Retinal pigment epithelial cell (primary cell): ENCODE data around the gene PHF13.

ENCODE experiments used
- DNase-seq: peaks from one replicate; pipeline ENCODE4 v3.0.0-alpha.2; 2010; ENCODE audit warnings: low read depth
- H3K4me3 ChIP-seq: 2 replicates; pipeline ENCODE4 v1.5.1; 2011; ENCODE audit warnings: mild to moderate bottlenecking, low read length, control low read depth, moderate library complexity
- TF ChIP-seq, protein P1 (sequence below): conservative IDR thresholded peaks from 2 replicates; pipeline ENCODE4 v1.5.1; 2011; ENCODE audit warnings: low read depth, low read length, control low read depth, inconsistent platforms

Gene PHF13

DNA sequence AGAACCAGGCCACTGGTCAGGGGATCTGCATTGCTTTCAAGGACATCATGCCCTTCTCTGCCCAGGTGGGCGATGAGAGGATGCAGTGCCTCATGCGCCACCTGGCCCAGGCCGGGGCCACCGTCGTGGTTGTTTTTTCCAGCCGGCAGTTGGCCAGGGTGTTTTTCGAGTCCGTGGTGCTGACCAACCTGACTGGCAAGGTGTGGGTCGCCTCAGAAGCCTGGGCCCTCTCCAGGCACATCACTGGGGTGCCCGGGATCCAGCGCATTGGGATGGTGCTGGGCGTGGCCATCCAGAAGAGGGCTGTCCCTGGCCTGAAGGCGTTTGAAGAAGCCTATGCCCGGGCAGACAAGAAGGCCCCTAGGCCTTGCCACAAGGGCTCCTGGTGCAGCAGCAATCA is 38.7 kb upstream of the PHF13 start:
- TF ChIP-seq, protein P1, sequence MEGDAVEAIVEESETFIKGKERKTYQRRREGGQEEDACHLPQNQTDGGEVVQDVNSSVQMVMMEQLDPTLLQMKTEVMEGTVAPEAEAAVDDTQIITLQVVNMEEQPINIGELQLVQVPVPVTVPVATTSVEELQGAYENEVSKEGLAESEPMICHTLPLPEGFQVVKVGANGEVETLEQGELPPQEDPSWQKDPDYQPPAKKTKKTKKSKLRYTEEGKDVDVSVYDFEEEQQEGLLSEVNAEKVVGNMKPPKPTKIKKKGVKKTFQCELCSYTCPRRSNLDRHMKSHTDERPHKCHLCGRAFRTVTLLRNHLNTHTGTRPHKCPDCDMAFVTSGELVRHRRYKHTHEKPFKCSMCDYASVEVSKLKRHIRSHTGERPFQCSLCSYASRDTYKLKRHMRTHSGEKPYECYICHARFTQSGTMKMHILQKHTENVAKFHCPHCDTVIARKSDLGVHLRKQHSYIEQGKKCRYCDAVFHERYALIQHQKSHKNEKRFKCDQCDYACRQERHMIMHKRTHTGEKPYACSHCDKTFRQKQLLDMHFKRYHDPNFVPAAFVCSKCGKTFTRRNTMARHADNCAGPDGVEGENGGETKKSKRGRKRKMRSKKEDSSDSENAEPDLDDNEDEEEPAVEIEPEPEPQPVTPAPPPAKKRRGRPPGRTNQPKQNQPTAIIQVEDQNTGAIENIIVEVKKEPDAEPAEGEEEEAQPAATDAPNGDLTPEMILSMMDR: no peak
- no peak overlapping the region for H3K4me3 ChIP-seq
- DNase-seq: no peak

DNA sequence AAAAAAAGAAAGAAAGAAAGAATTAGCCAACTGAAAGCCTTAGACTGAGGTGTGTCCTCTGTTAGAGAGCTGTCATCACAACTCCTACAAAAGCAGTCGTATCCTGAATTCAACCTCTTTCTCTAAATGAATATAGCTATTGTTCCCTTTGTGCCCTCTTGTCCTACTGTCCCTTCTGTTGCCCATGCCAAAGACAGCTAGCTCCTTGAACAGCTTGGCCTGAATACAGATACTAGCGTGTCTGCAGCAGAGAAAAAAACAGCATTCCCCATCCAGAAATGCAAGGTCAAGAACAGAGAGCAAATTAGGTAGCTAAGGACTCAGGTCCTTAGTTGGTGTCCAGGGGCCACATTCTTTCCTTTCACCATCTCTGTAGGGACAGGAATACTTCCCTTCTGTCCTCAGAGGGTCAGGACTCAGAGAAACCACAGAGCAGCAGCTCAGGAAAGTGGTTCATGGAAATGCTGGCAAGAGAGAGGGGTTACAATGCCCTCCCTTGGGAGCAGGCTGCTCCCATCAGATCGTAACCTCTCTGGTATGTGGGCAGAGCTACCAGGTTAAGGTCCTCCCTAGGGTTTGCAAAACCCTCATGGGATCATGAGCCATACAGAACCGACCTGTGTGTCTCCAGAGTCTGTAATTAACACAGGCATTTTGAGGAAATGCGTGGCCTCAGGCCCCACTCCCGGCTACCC is 35.6 kb upstream of the PHF13 start:
- H3K4me3 ChIP-seq: no peak overlapping the region
- DNase-seq: no peak
- TF ChIP-seq, protein P1: no peak

DNA sequence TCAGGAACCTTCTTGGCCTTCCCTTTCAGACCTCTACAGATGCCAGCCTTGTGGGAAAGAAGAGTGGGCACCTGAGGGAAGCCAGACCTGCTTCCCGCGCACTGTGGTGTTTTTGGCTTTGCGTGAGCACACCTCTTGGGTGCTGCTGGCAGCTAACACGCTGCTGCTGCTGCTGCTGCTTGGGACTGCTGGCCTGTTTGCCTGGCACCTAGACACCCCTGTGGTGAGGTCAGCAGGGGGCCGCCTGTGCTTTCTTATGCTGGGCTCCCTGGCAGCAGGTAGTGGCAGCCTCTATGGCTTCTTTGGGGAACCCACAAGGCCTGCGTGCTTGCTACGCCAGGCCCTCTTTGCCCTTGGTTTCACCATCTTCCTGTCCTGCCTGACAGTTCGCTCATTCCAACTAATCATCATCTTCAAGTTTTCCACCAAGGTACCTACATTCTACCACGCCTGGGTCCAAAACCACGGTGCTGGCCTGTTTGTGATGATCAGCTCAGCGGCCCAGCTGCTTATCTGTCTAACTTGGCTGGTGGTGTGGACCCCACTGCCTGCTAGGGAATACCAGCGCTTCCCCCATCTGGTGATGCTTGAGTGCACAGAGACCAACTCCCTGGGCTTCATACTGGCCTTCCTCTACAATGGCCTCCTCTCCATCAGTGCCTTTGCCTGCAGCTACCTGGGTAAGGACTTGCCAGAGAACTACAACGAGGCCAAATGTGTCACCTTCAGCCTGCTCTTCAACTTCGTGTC is 34.7 kb upstream of the PHF13 start:
- DNase-seq: no peak
- peak overlapping the region; percentile 69 for H3K4me3 ChIP-seq
- TF ChIP-seq, protein P1: no peak

DNA sequence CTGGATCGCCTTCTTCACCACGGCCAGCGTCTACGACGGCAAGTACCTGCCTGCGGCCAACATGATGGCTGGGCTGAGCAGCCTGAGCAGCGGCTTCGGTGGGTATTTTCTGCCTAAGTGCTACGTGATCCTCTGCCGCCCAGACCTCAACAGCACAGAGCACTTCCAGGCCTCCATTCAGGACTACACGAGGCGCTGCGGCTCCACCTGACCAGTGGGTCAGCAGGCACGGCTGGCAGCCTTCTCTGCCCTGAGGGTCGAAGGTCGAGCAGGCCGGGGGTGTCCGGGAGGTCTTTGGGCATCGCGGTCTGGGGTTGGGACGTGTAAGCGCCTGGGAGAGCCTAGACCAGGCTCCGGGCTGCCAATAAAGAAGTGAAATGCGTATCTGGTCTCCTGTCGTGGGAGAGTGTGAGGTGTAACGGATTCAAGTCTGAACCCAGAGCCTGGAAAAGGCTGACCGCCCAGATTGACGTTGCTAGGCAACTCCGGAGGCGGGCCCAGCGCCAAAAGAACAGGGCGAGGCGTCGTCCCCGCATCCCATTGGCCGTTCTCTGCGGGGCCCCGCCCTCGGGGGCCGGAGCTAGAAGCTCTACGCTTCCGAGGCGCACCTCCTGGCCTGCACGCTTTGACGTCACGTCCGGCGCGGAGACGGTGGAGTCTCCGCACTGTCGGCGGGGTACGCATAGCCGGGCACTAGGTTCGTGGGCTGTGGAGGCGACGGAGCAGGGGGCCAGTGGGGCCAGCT is 34.0 kb upstream of the PHF13 start, which contains the start of gene ZBTB48:
TSS of gene ZBTB48 (plus strand) at position 621 of the 745 bp plus-strand sequence. CDS start 616 bp downstream, outside the sequence.
- peak; percentile 84 for DNase-seq
- TF ChIP-seq, protein P1: no peak
- H3K4me3 ChIP-seq: peak within 1 kb of the TSS; percentile 69

DNA sequence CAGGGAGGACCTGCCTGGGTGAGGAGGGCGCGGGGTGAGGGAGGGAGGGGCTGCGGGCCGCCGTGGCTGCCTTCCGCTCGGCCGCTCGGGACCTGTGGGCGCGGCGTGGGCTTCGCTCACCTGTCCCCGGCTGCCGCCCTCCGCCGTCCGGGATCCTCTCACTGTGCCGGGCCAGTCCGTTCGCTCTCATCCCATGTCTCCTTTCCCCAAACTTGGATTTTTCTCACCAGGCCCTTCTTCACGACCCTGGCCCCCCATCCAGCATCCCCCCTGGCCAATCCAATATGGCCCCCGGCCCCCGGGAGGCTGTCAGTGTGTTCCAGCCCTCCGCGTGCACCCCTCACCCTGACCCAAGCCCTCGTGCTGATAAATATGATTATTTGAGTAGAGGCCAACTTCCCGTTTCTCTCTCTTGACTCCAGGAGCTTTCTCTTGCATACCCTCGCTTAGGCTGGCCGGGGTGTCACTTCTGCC is 33.4 kb upstream of the PHF13 start:
- TF ChIP-seq, protein P1: no peak
- DNase-seq: no peak
- H3K4me3 ChIP-seq: peak overlapping the region; percentile 69

DNA sequence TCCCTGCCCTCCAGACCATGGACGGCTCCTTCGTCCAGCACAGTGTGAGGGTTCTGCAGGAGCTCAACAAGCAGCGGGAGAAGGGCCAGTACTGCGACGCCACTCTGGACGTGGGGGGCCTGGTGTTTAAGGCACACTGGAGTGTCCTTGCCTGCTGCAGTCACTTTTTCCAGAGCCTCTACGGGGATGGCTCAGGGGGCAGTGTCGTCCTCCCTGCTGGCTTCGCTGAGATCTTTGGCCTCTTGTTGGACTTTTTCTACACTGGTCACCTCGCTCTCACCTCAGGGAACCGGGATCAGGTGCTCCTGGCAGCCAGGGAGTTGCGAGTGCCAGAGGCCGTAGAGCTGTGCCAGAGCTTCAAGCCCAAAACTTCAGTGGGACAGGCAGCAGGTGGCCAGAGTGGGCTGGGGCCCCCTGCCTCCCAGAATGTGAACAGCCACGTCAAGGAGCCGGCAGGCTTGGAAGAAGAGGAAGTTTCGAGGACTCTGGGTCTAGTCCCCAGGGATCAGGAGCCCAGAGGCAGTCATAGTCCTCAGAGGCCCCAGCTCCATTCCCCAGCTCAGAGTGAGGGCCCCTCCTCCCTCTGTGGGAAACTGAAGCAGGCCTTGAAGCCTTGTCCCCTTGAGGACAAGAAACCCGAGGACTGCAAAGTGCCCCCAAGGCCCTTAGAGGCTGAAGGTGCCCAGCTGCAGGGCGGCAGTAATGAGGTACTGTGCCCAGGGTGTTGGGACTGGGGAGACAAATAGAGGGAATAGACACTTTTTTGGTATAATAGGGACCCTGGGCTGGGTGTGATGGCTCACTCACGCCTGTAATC is 32.7 kb upstream of the PHF13 start:
- peak overlapping the region; percentile 69 for H3K4me3 ChIP-seq
- TF ChIP-seq, protein P1: peak; percentile 24
- no peak for DNase-seq
